Cardiac muscle cell (in vitro differentiated cells and primary cell): Measurements from ENCODE around the gene ATIC. TPM values are rescaled to one million over a fixed set of nuclear protein-coding genes. Genes with fewer than 3 reads are reported as not detected.

ENCODE experiments used
- DNase-seq, 2 donors: peaks; one replicate each; pipeline versions ENCODE4 v3.0.0 to v3.0.0-alpha.2; 2010 to 2017; ENCODE audit warnings: low read depth in 1 of 2, low spot score in 1 of 2
- H3K27ac ChIP-seq: fragments of 200-600 bp; sonication (generic); 2 replicates; pipeline ENCODE4 v1.5.1; 2016
- H3K27me3 ChIP-seq: fragments of 200-600 bp; sonication (generic); 2 replicates; pipeline ENCODE4 v1.6.0; 2016; ENCODE audit warnings: control low read depth
- H3K36me3 ChIP-seq: fragments of 200-600 bp; sonication (generic); 2 replicates; pipeline ENCODE4 v1.5.1; 2016; ENCODE audit warnings: control low read depth
- H3K4me1 ChIP-seq: fragments of 200-600 bp; sonication (generic); 2 replicates; pipeline ENCODE4 v1.8.1; 2017; ENCODE audit warnings: low read depth, mild to moderate bottlenecking, mixed run types
- H3K4me3 ChIP-seq: fragments of 200-600 bp; sonication (generic); 2 replicates; pipeline ENCODE4 v1.5.1; 2016; ENCODE audit warnings: mild to moderate bottlenecking
- H3K9me3 ChIP-seq: fragments of 200-600 bp; sonication (generic); 2 replicates; pipeline ENCODE4 v1.5.1; 2017; ENCODE audit warnings: low read depth, mild to moderate bottlenecking, control low read depth
- CTCF ChIP-seq: IDR thresholded peaks from 2 replicates; pipeline ENCODE4 v1.5.1; 2012; ENCODE audit warnings: low read depth, mild to moderate bottlenecking, low read length
- polyA plus RNA-seq: library from polyadenylated mRNA; unstranded; fragments of >200 nt; fragmentation: Nextera tagmentation; extraction: Ambion mirVana; gene quantifications from 2 replicates; pipeline ENCODE4 v1.2.1, GENCODE V29; 2016
- total RNA-seq: library from RNA; depleted of rRNA; stranded (reverse); fragments of >200 nt; gene quantifications from 2 replicates; pipeline ENCODE4 v1.2.3, GENCODE V29; 2016

ATIC gene
- total and polyA plus RNA-seq, 2 experiments from 2014 or later: 9.6 to 83.7 TPM

DNA sequence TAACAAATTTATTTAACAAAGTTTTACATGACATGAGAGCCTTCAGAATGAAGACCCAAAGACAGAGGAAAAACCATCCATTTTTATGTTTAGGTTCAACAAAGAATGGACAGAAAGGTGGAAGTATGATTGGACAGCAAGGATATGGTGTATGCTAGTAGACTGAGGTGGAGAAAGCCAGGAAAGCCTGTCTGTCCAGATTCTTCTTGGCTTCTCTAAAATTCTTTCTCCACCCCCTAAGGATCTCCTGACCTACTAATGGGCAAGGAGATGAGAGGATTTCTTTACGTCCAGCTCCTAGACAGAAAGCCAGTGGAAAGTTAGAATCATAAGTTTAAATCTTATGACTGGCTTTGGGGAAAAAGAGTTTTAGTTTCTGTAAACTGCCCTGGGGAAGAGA lies 3.0 kb downstream of the ATIC start:
- no peaks in the 10 kb centered on the region for H3K27me3 ChIP-seq
- H3K4me3 ChIP-seq: no peak overlapping the region
- TF ChIP-seq CTCF: no peak
- peaks cover 12% of the 10 kb centered on the region for H3K36me3 ChIP-seq
- H3K4me1 ChIP-seq: no peaks in the 10 kb centered on the region
- no peaks in the 10 kb centered on the region for H3K9me3 ChIP-seq
- no peak for DNase-seq
- H3K27ac ChIP-seq: no peak overlapping the region

- no peaks in the 10 kb centered on the region for H3K4me1 ChIP-seq
- H3K36me3 ChIP-seq: peaks cover 12% of the 10 kb centered on the region
- no peaks in the 10 kb centered on the region for H3K9me3 ChIP-seq
- H3K4me3 ChIP-seq: no peak overlapping the region
- H3K27ac ChIP-seq: no peak overlapping the region
- no peaks in the 10 kb centered on the region for H3K27me3 ChIP-seq
- DNase-seq: no peak
- TF ChIP-seq CTCF: no peak
Measured at GRCh38 chr2:215315301-215315700, 3.4 kb downstream of the ATIC start.

GRCh38 chr2:215316336-215316735 lies 4.5 kb downstream of the ATIC start:
- no peak overlapping the region for H3K27ac ChIP-seq
- TF ChIP-seq CTCF: no peak
- peaks cover 12% of the 10 kb centered on the region for H3K36me3 ChIP-seq
- H3K4me3 ChIP-seq: no peak overlapping the region
- no peaks in the 10 kb centered on the region for H3K9me3 ChIP-seq
- DNase-seq: no peak
- no peaks in the 10 kb centered on the region for H3K27me3 ChIP-seq
- H3K4me1 ChIP-seq: no peaks in the 10 kb centered on the region

DNA sequence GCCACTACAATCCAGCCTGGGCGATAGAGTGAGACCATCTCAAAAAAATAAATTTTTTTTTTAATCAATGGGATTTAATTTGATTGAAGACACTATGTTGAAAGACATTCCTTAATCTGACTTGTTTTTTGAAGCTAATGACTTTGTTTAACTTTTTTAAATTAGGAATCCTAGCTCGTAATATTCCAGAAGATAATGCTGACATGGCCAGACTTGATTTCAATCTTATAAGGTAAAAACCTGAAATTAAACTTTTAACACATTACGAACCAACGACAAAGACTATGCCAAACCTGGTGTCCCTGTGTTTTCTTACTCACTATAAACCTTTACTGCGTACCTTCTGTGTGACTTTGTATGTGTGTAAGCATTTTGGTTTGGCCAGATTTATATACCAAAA lies 7.6 kb downstream of the ATIC start:
- Histone ChIP-seq H3K4me3 (no peak overlapping the region), H3K36me3 (peaks cover 16% of the 10 kb centered on the region), H3K4me1 (no peaks in the 10 kb centered on the region), H3K27me3 (no peaks in the 10 kb centered on the region), H3K9me3 (no peaks in the 10 kb centered on the region), H3K27ac (no peak overlapping the region)
- DNase-seq: no peak
- no peak for TF ChIP-seq CTCF

GRCh38 chr2:215320102-215320501 lies 8.2 kb downstream of the ATIC start:
- H3K4me1 ChIP-seq: no peaks in the 10 kb centered on the region
- peaks cover 16% of the 10 kb centered on the region for H3K36me3 ChIP-seq
- no peak overlapping the region for H3K4me3 ChIP-seq
- no peak overlapping the region for H3K27ac ChIP-seq
- no peaks in the 10 kb centered on the region for H3K9me3 ChIP-seq
- TF ChIP-seq CTCF: no peak
- DNase-seq: no peak
- H3K27me3 ChIP-seq: no peaks in the 10 kb centered on the region

DNA sequence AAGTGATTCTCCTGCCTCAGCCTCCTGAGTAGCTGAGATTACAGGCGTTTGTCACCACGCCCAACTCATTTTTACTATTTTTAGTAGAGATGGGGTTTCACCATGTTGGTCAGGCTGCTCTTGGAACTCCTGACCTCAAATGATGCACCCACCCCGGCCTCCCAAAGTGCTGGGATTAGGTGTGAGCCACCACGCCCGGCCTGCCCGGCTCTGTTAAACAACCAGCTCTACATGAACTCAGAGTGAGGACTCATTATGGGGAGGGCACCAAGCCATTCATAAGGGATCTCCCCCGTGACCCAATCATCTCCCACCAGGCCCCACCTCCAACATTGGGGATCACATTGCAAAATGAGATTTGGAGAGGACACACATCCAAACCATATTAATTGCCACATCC lies 8.8 kb downstream of the ATIC start:
- Histone ChIP-seq H3K27me3 (no peaks in the 10 kb centered on the region), H3K9me3 (no peaks in the 10 kb centered on the region), H3K27ac (no peak overlapping the region), H3K36me3 (peaks cover 17% of the 10 kb centered on the region), H3K4me1 (no peaks in the 10 kb centered on the region), H3K4me3 (no peak overlapping the region)
- no peak for TF ChIP-seq CTCF
- no peak for DNase-seq
